B cell (primary cell): ENCODE results near the gene ACACB. TPM values are rescaled to one million over a fixed set of nuclear protein-coding genes. Genes with fewer than 3 reads are reported as not detected.

Source experiments
- ATAC-seq: fragments of 200-7000 bp; cut with Tn5 transposase; one replicate; pipeline ENCODE4 v1.10.0; 2021; ENCODE audit warnings: low read depth, mild to moderate bottlenecking, moderate number of reproducible peaks, moderate library complexity
- CTCF ChIA-PET: fragments of 350-600 bp; sonication (Branson Sonifier 250); formaldehyde crosslinking; loops from one replicate; lab custom pipeline; 2021; ENCODE audit warnings: antibody characterized with exemption, inconsistent platforms; lab: Charles Lee
- POLR2A ChIA-PET: fragments of 350-600 bp; sonication (Branson Sonifier 250); formaldehyde crosslinking; loops from one replicate; lab custom pipeline; 2021; ENCODE audit warnings: antibody characterized with exemption; lab: Charles Lee
- DNase-seq: peaks from one replicate; pipeline ENCODE4 v3.0.0; 2013
- H2AFZ ChIP-seq: 2 replicates; pipeline ENCODE4 v1.6.1; 2012; ENCODE audit warnings: mild to moderate bottlenecking, low read depth, low read length; ENCODE audit not compliant: insufficient read depth, poor library complexity, severe bottlenecking
- H3K27ac ChIP-seq, 2 donors: 1 replicate in 1 of 2; 2 replicates in 1 of 2; pipeline ENCODE4 v1.5.1; 2012 to 2013; ENCODE audit warnings: low read length in 2 of 2, mild to moderate bottlenecking in 2 of 2, moderate library complexity in 1 of 2
- H3K27me3 ChIP-seq, 4 experiments: fragments of 200-600 bp in 1 of 4; sonication (generic) in 1 of 4; replicated peaks in 1 of 4; 1 replicate in 2 of 4; 2 replicates in 2 of 4; pipeline versions ENCODE4 v1.6.1 to v1.7.0; 2013 to 2016; ENCODE audit warnings: low read length in 3 of 4, mild to moderate bottlenecking in 2 of 4, mixed read lengths in 1 of 4, moderate library complexity in 1 of 4; ENCODE audit not compliant: insufficient read depth in 4 of 4, control insufficient read depth in 3 of 4; ENCODE audit errors: control extremely low read depth in 1 of 4
- H3K36me3 ChIP-seq, 2 experiments: replicated peaks in 1 of 2; 1 replicate in 1 of 2; 2 replicates in 1 of 2; pipeline versions ENCODE4 v1.6.1 to v1.7.1; 2013; ENCODE audit warnings: low read length in 1 of 2; ENCODE audit not compliant: insufficient read depth in 2 of 2, control insufficient read depth in 1 of 2; ENCODE audit errors: control extremely low read depth in 1 of 2, extremely low read depth in 1 of 2
- H3K4me1 ChIP-seq, 2 donors: fragments of 200-600 bp in 1 of 2; sonication (generic) in 1 of 2; 1 replicate in 1 of 2; 2 replicates in 1 of 2; pipeline versions ENCODE4 v1.5.1 to v1.6.1; 2013 to 2017; ENCODE audit warnings: low read length in 2 of 2; ENCODE audit not compliant: control insufficient read depth in 2 of 2, insufficient read depth in 2 of 2
- H3K4me2 ChIP-seq: replicated peaks from 2 replicates; pipeline ENCODE3; 2012; ENCODE audit warnings: mild to moderate bottlenecking, low read depth, low read length; ENCODE audit not compliant: poor library complexity, severe bottlenecking
- H3K4me3 ChIP-seq, 5 experiments: fragments of 200-600 bp in 1 of 5; sonication (generic) in 1 of 5; 1 replicate in 3 of 5; 2 replicates in 2 of 5; pipeline versions ENCODE4 v1.5.1 to v1.7.0; 2011 to 2016; ENCODE audit warnings: low read length in 4 of 5, mild to moderate bottlenecking in 4 of 5, low read depth in 2 of 5, control low read depth in 1 of 5, moderate library complexity in 1 of 5; ENCODE audit not compliant: insufficient read depth in 1 of 5; ENCODE audit errors: control extremely low read depth in 1 of 5, extremely low read depth in 1 of 5
- H3K79me2 ChIP-seq: fragments of 200-600 bp; sonication (generic); one replicate; pipeline ENCODE4 v1.6.0; 2016; ENCODE audit warnings: low read length; ENCODE audit not compliant: control insufficient read depth, insufficient read depth
- H3K9ac ChIP-seq: fragments of 200-600 bp; sonication (generic); 2 replicates; pipeline ENCODE4 v1.6.1; 2017; ENCODE audit warnings: mild to moderate bottlenecking, low read length, moderate library complexity
- H3K9me3 ChIP-seq, 3 donors: one replicate each; pipeline versions ENCODE4 v1.6.1 to v1.7.1; 2013; ENCODE audit warnings: low read length in 2 of 3; ENCODE audit not compliant: control insufficient read depth in 2 of 3, insufficient read depth in 1 of 3; ENCODE audit errors: control extremely low read depth in 1 of 3
- H4K20me1 ChIP-seq: 2 replicates; pipeline ENCODE4 v1.6.0; 2012; ENCODE audit warnings: mild to moderate bottlenecking, low read length; ENCODE audit not compliant: insufficient read depth, control insufficient read depth, poor library complexity, severe bottlenecking
- H3K27ac Mint-ChIP-seq: one replicate; pipeline ENCODE4 v1.8.0; 2021; ENCODE audit warnings: mixed read lengths
- H3K27me3 Mint-ChIP-seq: one replicate; pipeline ENCODE4 v1.8.0; 2021; ENCODE audit warnings: mixed read lengths
- H3K4me1 Mint-ChIP-seq: one replicate; pipeline ENCODE4 v1.8.0; 2021; ENCODE audit warnings: mixed read lengths
- H3K4me3 Mint-ChIP-seq: one replicate; pipeline ENCODE4 v1.8.0; 2021; ENCODE audit warnings: mixed read lengths
- H3K9me3 Mint-ChIP-seq: one replicate; pipeline ENCODE4 v1.8.0; 2022; ENCODE audit warnings: mixed read lengths; ENCODE audit not compliant: insufficient read depth
- CTCF ChIP-seq: fragments of 200-600 bp; IDR thresholded peaks from one replicate; pipeline ENCODE4 v1.8.0; 2022; ENCODE audit warnings: antibody characterized with exemption, mild to moderate bottlenecking
- EZH2 ChIP-seq: IDR thresholded peaks from 2 replicates; pipeline ENCODE4 v1.6.1; 2012; ENCODE audit warnings: borderline replicate concordance, low read depth, mild to moderate bottlenecking, moderate library complexity, low read length; ENCODE audit not compliant: insufficient read depth, poor library complexity, severe bottlenecking
- WGBS: methylation state at CpG from one replicate; pipeline ENCODE4 v1.1.5; 2013; ENCODE audit warnings: missing lambda C conversion rate; ENCODE audit not compliant: insufficient coverage; 5-methylcytosine and 5-hydroxymethylcytosine counted together
- intact Hi-C: fragments of 100-400 bp; cut with micrococcal nuclease; formaldehyde crosslinking; loops from one replicate; pipeline ENCODE4 v1.10.0; 2022
- polyA plus RNA-seq: library from polyadenylated mRNA; depleted of rRNA; stranded (reverse); fragments of >200 nt; gene quantifications from 2 replicates; pipeline ENCODE4 v1.2.3, GENCODE V29; 2012
- total RNA-seq, 2 donors: library from RNA; stranded (reverse); fragments of 120-200 nt in 1 of 2; gene quantifications; 1 replicate in 1 of 2; 2 replicates in 1 of 2; pipeline versions ENCODE4 v1.2.3 to v1.2.4, GENCODE V29; 2013 to 2022

The ACACB gene
- total and polyA plus RNA-seq, 2 donors (not counting 1 experiment from before 2014, with no cell fraction given) = 7.4 to 27.5 TPM

- POLR2A ChIA-PET = no interaction called here
- Mint-ChIP-seq H3K27me3 (no peaks in the 10 kb centered on the region), H3K9me3 (no peaks in the 10 kb centered on the region), H3K4me1 (peaks cover 29% of the 10 kb centered on the region), H3K4me3 (no peak overlapping the region), H3K27ac (no peak overlapping the region)
- Histone ChIP-seq H3K27me3 (no peaks in the 10 kb centered on the region), H2AFZ (no peak overlapping the region), H3K27ac (no peak overlapping the region), H3K9me3 (no peaks in the 10 kb centered on the region), H3K4me1 (peaks cover 19 to 20% of the 10 kb centered on the region in 2 donors), H4K20me1 (no peaks in the 10 kb centered on the region), H3K4me2 (no peak overlapping the region), H3K79me2 (peaks cover 21% of the 10 kb centered on the region), H3K9ac (no peak overlapping the region), H3K4me3 (no peak overlapping the region), H3K36me3 (peaks cover 0 to 45% of the 10 kb centered on the region in 2 experiments)
- intact Hi-C loops = no loop called here
- ATAC-seq = no peak
- 96% methylated on average over 6 of the region's 6 CpGs for WGBS
- TF ChIP-seq EZH2 = no peak
- no peak for TF ChIP-seq CTCF
- CTCF ChIA-PET = no interaction called here
- no peak for DNase-seq
Observed at GRCh38 chr12:109088818-109089217, 27.6 kb upstream of the ACACB start.

GRCh38 chr12:109089683-109090082 is 26.7 kb upstream of the ACACB start:
- no peak overlapping the region for H3K9ac ChIP-seq
- Mint-ChIP-seq H3K27me3 (no peaks in the 10 kb centered on the region), H3K27ac (no peak overlapping the region), H3K4me3 (no peak overlapping the region), H3K4me1 (peaks cover 32% of the 10 kb centered on the region), H3K9me3 (no peaks in the 10 kb centered on the region)
- ATAC-seq (no peak), DNase-seq (no peak)
- H3K27me3 ChIP-seq = no peaks in the 10 kb centered on the region
- no peak overlapping the region for H3K27ac ChIP-seq
- 100% methylated on average over 4 of the region's 7 CpGs for WGBS
- H3K36me3 ChIP-seq = peaks cover 0 to 42% of the 10 kb centered on the region in 2 experiments
- peaks cover 19 to 21% of the 10 kb centered on the region in 2 donors for H3K4me1 ChIP-seq
- intact Hi-C loops = loop anchor here (5.0 to 10.0 kb wide), 4 partner anchors 357 to 972 kb away; partner anchors contain the start of genes CORO1C, FAM222A and SELPLG
- TF ChIP-seq EZH2 (no peak), CTCF (no peak)
- CTCF ChIA-PET = no interaction called here
- no peak overlapping the region for H3K4me3 ChIP-seq
- no peaks in the 10 kb centered on the region for H3K9me3 ChIP-seq
- H4K20me1 ChIP-seq = no peaks in the 10 kb centered on the region
- H3K4me2 ChIP-seq = no peak overlapping the region
- POLR2A ChIA-PET = no interaction called here
- H2AFZ ChIP-seq = no peak overlapping the region
- H3K79me2 ChIP-seq = peaks cover 23% of the 10 kb centered on the region
